BE2C (cell line): ENCODE measurements around the gene NOBOX. TPM values are rescaled to one million over a fixed set of nuclear protein-coding genes. Genes with fewer than 3 reads are reported as not detected.

Source experiments
- DNase-seq: peaks from one replicate; pipeline ENCODE4 v3.0.0-alpha.2; 2020
- H3K27me3 ChIP-seq: fragments of 250-450 bp; sonication (Bioruptor Pico); 2 replicates; pipeline ENCODE4 v1.5.1; 2020; ENCODE audit warnings: mild to moderate bottlenecking
- H3K36me3 ChIP-seq: fragments of 250-450 bp; sonication (Bioruptor Pico); 2 replicates; pipeline ENCODE4 v1.5.1; 2020; ENCODE audit warnings: mild to moderate bottlenecking
- H3K4me1 ChIP-seq: fragments of 250-450 bp; sonication (Bioruptor Pico); 2 replicates; pipeline ENCODE4 v1.5.1; 2020
- H3K4me3 ChIP-seq: 2 replicates; pipeline ENCODE4 v1.5.1; 2011; ENCODE audit warnings: low read depth, low read length
- H3K9me3 ChIP-seq: fragments of 250-450 bp; sonication (Bioruptor Pico); 2 replicates; pipeline ENCODE4 v1.5.1; 2020
- polyA plus RNA-seq: library from polyadenylated mRNA; unstranded; fragments of >200 nt; gene quantifications from one replicate; pipeline ENCODE4 v1.2.1, GENCODE V29; 2012; ENCODE audit warnings: low read depth, missing spikeins; ENCODE audit not compliant: insufficient read length, insufficient read depth
- TF ChIP-seq, protein P1 (sequence below): IDR thresholded peaks from 2 replicates; pipeline ENCODE4 v1.5.1; 2012; ENCODE audit warnings: mild to moderate bottlenecking, low read depth, low read length

NOBOX gene
- not detected for polyA plus RNA-seq

DNA sequence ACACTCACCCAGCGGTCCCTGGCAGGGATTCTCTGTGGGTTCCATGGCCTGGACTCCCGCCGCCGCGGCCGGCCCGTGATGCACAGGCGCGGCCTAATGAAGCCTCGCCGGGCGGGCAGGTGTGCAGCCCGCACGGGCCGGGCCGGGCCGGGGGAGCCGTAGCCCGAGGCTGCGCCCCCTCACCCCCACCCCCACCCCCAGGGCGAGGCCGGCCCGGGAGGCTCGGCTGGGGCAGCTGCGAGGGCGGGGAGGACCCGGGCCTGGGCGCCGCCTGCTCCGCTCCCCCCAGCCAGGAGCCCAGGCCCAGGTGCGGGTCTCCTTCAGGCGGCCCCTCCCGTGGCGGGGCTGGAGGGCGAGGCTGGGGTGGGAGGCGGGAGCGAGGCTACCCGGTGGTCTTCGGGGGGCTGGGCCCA lies at the start of gene NOBOX:
Gene NOBOX (minus strand): TSS at position 45 of the 413 bp plus-strand sequence.
- no peaks in the 10 kb centered on the region for H3K36me3 ChIP-seq
- TF ChIP-seq, protein P1, sequence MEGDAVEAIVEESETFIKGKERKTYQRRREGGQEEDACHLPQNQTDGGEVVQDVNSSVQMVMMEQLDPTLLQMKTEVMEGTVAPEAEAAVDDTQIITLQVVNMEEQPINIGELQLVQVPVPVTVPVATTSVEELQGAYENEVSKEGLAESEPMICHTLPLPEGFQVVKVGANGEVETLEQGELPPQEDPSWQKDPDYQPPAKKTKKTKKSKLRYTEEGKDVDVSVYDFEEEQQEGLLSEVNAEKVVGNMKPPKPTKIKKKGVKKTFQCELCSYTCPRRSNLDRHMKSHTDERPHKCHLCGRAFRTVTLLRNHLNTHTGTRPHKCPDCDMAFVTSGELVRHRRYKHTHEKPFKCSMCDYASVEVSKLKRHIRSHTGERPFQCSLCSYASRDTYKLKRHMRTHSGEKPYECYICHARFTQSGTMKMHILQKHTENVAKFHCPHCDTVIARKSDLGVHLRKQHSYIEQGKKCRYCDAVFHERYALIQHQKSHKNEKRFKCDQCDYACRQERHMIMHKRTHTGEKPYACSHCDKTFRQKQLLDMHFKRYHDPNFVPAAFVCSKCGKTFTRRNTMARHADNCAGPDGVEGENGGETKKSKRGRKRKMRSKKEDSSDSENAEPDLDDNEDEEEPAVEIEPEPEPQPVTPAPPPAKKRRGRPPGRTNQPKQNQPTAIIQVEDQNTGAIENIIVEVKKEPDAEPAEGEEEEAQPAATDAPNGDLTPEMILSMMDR, result no peak

DNA sequence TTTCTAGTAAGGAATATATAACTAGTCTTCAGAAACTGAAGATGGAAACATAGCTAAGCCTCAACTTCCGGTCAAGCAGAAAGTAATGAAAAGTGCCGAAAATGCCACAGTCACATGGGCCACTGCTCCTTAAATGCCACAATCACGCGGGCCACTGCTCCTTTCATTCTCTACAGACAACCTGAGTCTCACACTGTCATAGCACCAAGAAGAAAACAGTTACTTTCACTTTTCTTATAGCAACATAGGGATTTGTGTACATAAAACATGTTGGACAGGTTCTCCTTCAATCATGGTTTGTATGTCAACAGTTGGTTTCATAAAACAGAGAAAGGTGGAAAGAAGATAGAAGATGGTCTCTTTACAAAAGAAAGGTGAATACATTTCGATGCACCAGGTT lies 48.6 kb upstream of the NOBOX start:
- Histone ChIP-seq H3K4me3 (no peak overlapping the region), H3K27me3 (no peaks in the 10 kb centered on the region), H3K36me3 (no peaks in the 10 kb centered on the region), H3K4me1 (no peaks in the 10 kb centered on the region), H3K9me3 (no peaks in the 10 kb centered on the region)
- DNase-seq, result no peak
- TF ChIP-seq, protein P1, result no peak

More for the DNA sequence above, at the start of gene NOBOX:
- H3K4me3 ChIP-seq, result no peak within 1 kb of the TSS
- DNase-seq, result no peak
- H3K4me1 ChIP-seq, result no peaks in the 10 kb centered on the region
- no peaks in the 10 kb centered on the region for H3K9me3 ChIP-seq
- no peaks in the 10 kb centered on the region for H3K27me3 ChIP-seq

DNA sequence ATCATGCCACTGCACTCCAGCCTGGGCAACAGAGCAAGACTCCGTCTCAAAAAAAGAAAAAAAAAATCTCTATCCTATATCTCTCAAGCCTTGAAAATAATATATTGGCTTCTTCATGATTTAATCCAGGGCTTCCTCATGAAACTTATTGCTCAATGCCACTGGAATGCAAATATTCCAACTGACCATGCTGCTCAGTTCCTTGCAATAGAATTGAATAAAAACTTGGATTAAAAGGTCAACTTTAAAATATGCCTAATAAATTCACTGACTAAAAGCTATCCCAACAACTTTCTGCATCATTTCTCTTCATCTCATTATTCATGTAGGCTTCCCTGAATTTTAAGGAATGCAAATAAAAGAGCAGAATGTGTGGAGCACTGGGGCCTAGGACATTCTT lies 42.1 kb upstream of the NOBOX start:
- Histone ChIP-seq H3K4me1 (no peaks in the 10 kb centered on the region), H3K4me3 (no peak overlapping the region), H3K36me3 (no peaks in the 10 kb centered on the region), H3K9me3 (no peaks in the 10 kb centered on the region), H3K27me3 (no peaks in the 10 kb centered on the region)
- DNase-seq, result no peak
- TF ChIP-seq, protein P1, result no peak

DNA sequence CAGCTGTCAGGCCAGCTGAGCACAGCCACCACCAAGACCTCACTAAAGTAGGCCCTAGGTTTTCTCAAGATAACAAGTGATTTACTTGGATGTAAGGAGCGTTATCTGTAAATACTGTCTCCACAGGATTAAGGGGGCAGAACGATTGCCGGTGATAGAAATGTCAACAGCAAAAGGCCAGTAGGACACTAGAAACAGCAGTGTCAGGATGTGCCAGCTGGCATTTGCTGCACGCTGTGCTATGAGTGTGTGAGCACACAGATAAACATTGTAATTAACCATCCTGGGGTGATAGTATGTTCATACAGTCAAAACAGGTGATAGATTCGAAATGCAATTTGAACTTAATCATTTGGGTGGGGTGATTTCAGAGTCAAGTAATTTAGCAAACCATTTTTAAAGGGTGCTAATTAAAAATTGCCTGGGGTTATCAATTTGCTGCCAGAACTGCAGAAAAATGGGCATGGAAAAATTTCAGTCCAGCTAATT lies 36.3 kb upstream of the NOBOX start:
- no peaks in the 10 kb centered on the region for H3K36me3 ChIP-seq
- H3K4me1 ChIP-seq, result no peaks in the 10 kb centered on the region
- H3K9me3 ChIP-seq, result no peaks in the 10 kb centered on the region
- no peaks in the 10 kb centered on the region for H3K27me3 ChIP-seq
- TF ChIP-seq, protein P1, result no peak
- DNase-seq, result no peak
- no peak overlapping the region for H3K4me3 ChIP-seq

DNA sequence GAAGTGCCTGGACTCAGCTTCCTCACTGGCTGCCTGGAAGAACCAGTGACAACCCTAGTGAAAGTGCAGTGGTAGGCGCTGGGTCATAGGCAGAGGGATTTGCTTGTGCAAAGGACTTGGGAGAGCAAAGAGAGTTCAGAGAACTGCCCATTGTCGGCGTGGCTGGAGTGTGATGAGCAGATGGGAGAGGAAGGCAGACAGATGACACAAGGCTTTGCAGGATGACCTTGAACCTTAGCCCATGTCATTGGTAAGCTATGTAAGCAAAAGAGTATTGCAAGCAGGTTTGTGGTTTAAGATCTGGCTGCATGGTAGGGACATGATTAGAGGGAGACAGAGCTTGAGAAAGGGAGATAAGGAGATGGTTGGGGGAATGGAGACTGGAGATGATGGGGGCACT lies 35.3 kb upstream of the NOBOX start:
- Histone ChIP-seq H3K36me3 (no peaks in the 10 kb centered on the region), H3K4me1 (no peaks in the 10 kb centered on the region), H3K4me3 (no peak overlapping the region), H3K9me3 (no peaks in the 10 kb centered on the region), H3K27me3 (no peaks in the 10 kb centered on the region)
- DNase-seq, result no peak
- TF ChIP-seq, protein P1, result no peak

DNA sequence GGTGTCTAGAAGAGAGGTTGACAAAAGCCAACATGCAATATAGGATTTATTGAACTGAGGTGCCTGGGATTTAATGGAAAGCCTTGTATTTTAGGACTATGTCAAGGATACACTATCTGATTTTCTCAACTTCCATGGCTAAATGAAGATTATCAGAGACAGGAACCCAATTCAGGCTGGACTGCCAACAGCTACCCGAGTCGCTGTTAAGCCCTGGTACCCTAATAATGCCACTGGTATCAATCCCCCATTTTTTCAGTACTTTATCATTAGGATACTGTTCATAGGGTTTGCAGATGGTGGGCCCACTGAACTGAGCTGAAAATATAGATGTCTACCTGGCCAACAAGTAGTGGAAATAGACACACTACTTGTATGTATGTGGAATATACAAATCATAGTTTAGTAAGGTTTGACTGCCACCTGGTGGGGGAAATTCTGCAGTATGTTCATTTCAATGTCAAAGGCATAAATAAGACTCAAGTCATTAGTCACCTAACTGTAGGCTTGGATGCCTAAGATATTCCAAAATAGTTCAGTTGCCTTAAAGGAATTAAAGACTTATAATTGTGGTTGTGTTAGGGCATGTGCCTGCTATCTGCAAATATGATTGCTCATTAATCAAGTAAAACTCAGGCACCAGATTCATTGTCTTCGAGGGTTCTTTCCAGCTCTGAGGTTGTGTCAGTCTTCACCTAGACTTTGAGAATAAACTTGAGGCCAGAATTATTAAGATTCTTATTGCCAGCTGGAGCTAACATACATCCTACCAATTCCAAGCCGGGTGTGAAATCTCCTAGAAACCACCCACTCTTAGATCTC lies 34.1 kb upstream of the NOBOX start:
- H3K36me3 ChIP-seq, result no peaks in the 10 kb centered on the region
- peak; percentile 56 for DNase-seq
- H3K4me1 ChIP-seq, result no peaks in the 10 kb centered on the region
- H3K9me3 ChIP-seq, result no peaks in the 10 kb centered on the region
- TF ChIP-seq, protein P1, result peak; percentile 43
- H3K27me3 ChIP-seq, result no peaks in the 10 kb centered on the region
- no peak overlapping the region for H3K4me3 ChIP-seq
